GM12878 (cell line): ENCODE results near the gene ETF1. TPM values are rescaled to one million over a fixed set of nuclear protein-coding genes. Genes with fewer than 3 reads are reported as not detected.

ENCODE experiments used
- ATAC-seq: fragments of 200-7000 bp; cut with Tn5 transposase; 3 replicates; pipeline ENCODE4 v1.9.1; 2020; ENCODE audit warnings: mild to moderate bottlenecking, moderate library complexity
- BruUV-seq: library from RNA; stranded (reverse); fragments of 400-500 nt; replicated peaks from 2 replicates; lab custom pipeline; 2021; lab: Mats Ljungman, UMichigan
- CTCF ChIA-PET: fragments of 300-600 bp; sonication (Branson Sonifier 250); formaldehyde crosslinking; extraction: SDS; loops from one replicate; lab custom pipeline; 2021; ENCODE audit warnings: inconsistent platforms; lab: Yijun Ruan, JAX
- POLR2A ChIA-PET: fragments of 350-600 bp; formaldehyde crosslinking; extraction: SDS; loops from one replicate; lab custom pipeline; 2021; ENCODE audit warnings: inconsistent platforms; lab: Charles Lee
- RAD21 ChIA-PET: fragments of 300-600 bp; sonication (Branson Sonifier 250); formaldehyde crosslinking; loops from one replicate; lab custom pipeline; 2023; ENCODE audit warnings: antibody characterized with exemption; ENCODE audit not compliant: unreplicated experiment; lab: Charles Lee
- SMC1A ChIA-PET: fragments of 300-600 bp; sonication (Branson Sonifier 250); formaldehyde crosslinking; loops from one replicate; lab custom pipeline; 2023; ENCODE audit not compliant: unreplicated experiment, uncharacterized antibody; lab: Charles Lee
- DNase-seq: peaks from one replicate; pipeline ENCODE4 v3.0.0-alpha.2; 2011; ENCODE audit warnings: low read depth, low spot score
- FAIRE-seq: peaks from 3 replicates; lab custom pipeline; 2011; peaks lifted over from hg19 to GRCh38; lab: Jason Lieb, UNC
- H2AFZ ChIP-seq: 2 replicates; pipeline ENCODE4 v1.6.0; 2011; ENCODE audit warnings: low read depth, low read length, control low read depth; ENCODE audit not compliant: control insufficient read depth
- H3K27ac ChIP-seq: 2 replicates; pipeline ENCODE4 v1.5.1; 2011; ENCODE audit warnings: control low read depth; ENCODE audit not compliant: control insufficient read depth, insufficient read depth
- H3K27me3 ChIP-seq, 2 experiments: replicated peaks in 1 of 2; 2 replicates each; pipeline versions ENCODE4 v1.6.0 to v1.6.1; 2011; ENCODE audit warnings: low read length in 1 of 2; ENCODE audit not compliant: control insufficient read depth in 2 of 2, insufficient read depth in 2 of 2
- H3K36me3 ChIP-seq, 2 experiments: 2 replicates each; pipeline ENCODE4 v1.5.1; 2011; ENCODE audit warnings: low read length in 1 of 2; ENCODE audit not compliant: control insufficient read depth in 2 of 2, insufficient read depth in 2 of 2
- H3K4me1 ChIP-seq: 2 replicates; pipeline ENCODE4 v1.6.1; 2011; ENCODE audit warnings: mild to moderate bottlenecking, low read length, moderate library complexity, mixed read lengths; ENCODE audit not compliant: control insufficient read depth, insufficient read depth
- H3K4me2 ChIP-seq: 2 replicates; pipeline ENCODE4 v1.6.0; 2011; ENCODE audit warnings: control low read depth; ENCODE audit not compliant: control insufficient read depth, insufficient read depth
- H3K4me3 ChIP-seq: fragments of 200-600 bp; sonication (generic); 2 replicates; pipeline ENCODE4 v1.5.1; 2016
- H3K79me2 ChIP-seq: 2 replicates; pipeline ENCODE4 v1.6.0; 2011; ENCODE audit warnings: low read length; ENCODE audit not compliant: control insufficient read depth, insufficient read depth
- H3K9ac ChIP-seq: 2 replicates; pipeline ENCODE4 v1.8.0; 2011; ENCODE audit warnings: low read length, control low read depth, mixed read lengths; ENCODE audit not compliant: control insufficient read depth, insufficient read depth
- H3K9me3 ChIP-seq: replicated peaks from 3 replicates; pipeline ENCODE4 v1.5.1; 2011; ENCODE audit warnings: mild to moderate bottlenecking, low read length; ENCODE audit not compliant: control insufficient read depth, insufficient read depth
- H4K20me1 ChIP-seq: 2 replicates; pipeline ENCODE4 v1.6.0; 2011; ENCODE audit not compliant: control insufficient read depth, insufficient read depth
- BCL11A ChIP-seq: IDR thresholded peaks from 2 replicates; pipeline ENCODE4 v1.6.1; 2011; ENCODE audit warnings: low read depth, low read length
- CBX3 ChIP-seq: fragments of 200-600 bp; sonication (generic); IDR thresholded peaks from 2 replicates; pipeline ENCODE4 v1.6.1; 2016; ENCODE audit warnings: low read depth, borderline replicate concordance
- CHD4 ChIP-seq: fragments of 200-600 bp; sonication (generic); IDR thresholded peaks from 2 replicates; pipeline ENCODE4 v1.6.1; 2016; ENCODE audit warnings: mild to moderate bottlenecking
- GATAD2B ChIP-seq: fragments of 450-650 bp; conservative IDR thresholded peaks from 2 replicates; pipeline ENCODE4 v1.6.1; 2017; ENCODE audit warnings: low read depth, mild to moderate bottlenecking, moderate library complexity
- HDGF ChIP-seq: fragments of 450-650 bp; IDR thresholded peaks from 2 replicates; pipeline ENCODE4 v1.6.1; 2016; ENCODE audit warnings: antibody characterized with exemption
- IKZF2 ChIP-seq, 2 experiments: fragments of 450-650 bp; IDR thresholded peaks; 2 replicates each; pipeline ENCODE4 v1.6.1; 2017; ENCODE audit warnings: mild to moderate bottlenecking in 2 of 2, moderate library complexity in 2 of 2
- JUNB ChIP-seq: IDR thresholded peaks from 2 replicates; pipeline ENCODE4 v1.6.1; 2016; ENCODE audit warnings: antibody characterized with exemption, mild to moderate bottlenecking
- MEF2A ChIP-seq: IDR thresholded peaks from 2 replicates; pipeline ENCODE4 v1.6.1; 2011; ENCODE audit warnings: low read depth, mild to moderate bottlenecking, low read length, moderate library complexity; ENCODE audit not compliant: insufficient read depth
- MTA2 ChIP-seq: fragments of 450-650 bp; IDR thresholded peaks from 2 replicates; pipeline ENCODE4 v1.6.1; 2016; ENCODE audit warnings: low read depth, mild to moderate bottlenecking, moderate library complexity
- NR2F1 ChIP-seq: fragments of 450-650 bp; conservative IDR thresholded peaks from 2 replicates; pipeline ENCODE4 v1.6.1; 2017; ENCODE audit warnings: mild to moderate bottlenecking
- RUNX3 ChIP-seq: IDR thresholded peaks from 2 replicates; pipeline ENCODE4 v1.6.1; 2012; ENCODE audit warnings: low read length, inconsistent platforms
- SMC3 ChIP-seq: IDR thresholded peaks from 2 replicates; pipeline ENCODE4 v1.6.1; 2011; ENCODE audit warnings: low read length, improper control_type of control experiment, borderline replicate concordance
- ZSCAN29 ChIP-seq: fragments of 450-650 bp; IDR thresholded peaks from 2 replicates; pipeline ENCODE4 v1.6.1; 2017; ENCODE audit warnings: mild to moderate bottlenecking, moderate library complexity
- WGBS: methylation state at CpG from one replicate; pipeline ENCODE4 v1.1.6; 2016; ENCODE audit warnings: low lambda C conversion rate; ENCODE audit not compliant: insufficient replicate concordance, insufficient coverage; ENCODE audit errors: missing lambda C conversion rate; 5-methylcytosine and 5-hydroxymethylcytosine counted together
- in situ Hi-C: fragments of 300-500 bp; cut with MboI; formaldehyde crosslinking; loops from 9 replicates; pipeline ENCODE4 v1.14.3; 2018; ENCODE audit warnings: mixed read lengths
- intact Hi-C: fragments of 100-400 bp; cut with micrococcal nuclease; formaldehyde crosslinking; loops from one replicate; pipeline ENCODE4 v1.14.2; 2022; ENCODE audit not compliant: unreplicated experiment
- polyA plus RNA-seq, 11 experiments: library from polyadenylated mRNA; depleted of rRNA in 4 of 11; unstranded in 6 of 11; stranded (reverse) in 5 of 11; fragments of >200 nt; fragmentation: Nextera tagmentation in 4 of 11; fragmentation: Illumina TruSeq in 1 of 11; extraction: Ambion mirVana in 4 of 11; extraction: Trizol in 1 of 11; gene quantifications; 1 replicate in 1 of 11; 2 replicates in 10 of 11; pipeline versions ENCODE4 v1.2.1 to v1.2.3, GENCODE V29; 2011 to 2016; ENCODE audit warnings: inconsistent platforms in 2 of 11, missing spikeins in 2 of 11, low read depth in 1 of 11
- total RNA-seq, 4 experiments: library from RNA; depleted of rRNA in 3 of 4; stranded (reverse); fragments of >200 nt in 3 of 4; fragmentation: Illumina TruSeq in 1 of 4; extraction: Trizol in 1 of 4; gene quantifications; 2 replicates each; pipeline versions ENCODE4 v1.2.1 to v1.2.3, GENCODE V29; 2013 to 2021
- TF ChIP-seq, protein P1 (sequence below): fragments of 450-650 bp; IDR thresholded peaks from 2 replicates; pipeline ENCODE4 v1.6.1; 2017; ENCODE audit warnings: mild to moderate bottlenecking, low read depth, inconsistent platforms; ENCODE audit not compliant: poor library complexity, severe bottlenecking
- TF ChIP-seq, protein P2 (sequence below): IDR thresholded peaks from 2 replicates; pipeline ENCODE4 v1.6.1; 2011; ENCODE audit warnings: borderline replicate concordance, low read depth, mild to moderate bottlenecking, moderate library complexity, mixed read lengths, low read length; ENCODE audit not compliant: insufficient read depth; ENCODE audit errors: extremely low read length
- TF ChIP-seq, protein P3 (sequence below): fragments of 450-650 bp; IDR thresholded peaks from 2 replicates; pipeline ENCODE4 v1.6.1; 2016; ENCODE audit warnings: mild to moderate bottlenecking, moderate library complexity, borderline replicate concordance
- TF ChIP-seq, protein P4 (sequence below): IDR thresholded peaks from 2 replicates; pipeline ENCODE4 v1.6.1; 2011; ENCODE audit warnings: low read depth, mild to moderate bottlenecking, low read length, moderate library complexity, borderline replicate concordance; ENCODE audit errors: extremely low read depth
- TF ChIP-seq, protein P5 (sequence below): IDR thresholded peaks from 2 replicates; pipeline ENCODE4 v1.6.1; 2012; ENCODE audit warnings: low read depth, low read length, improper control_type of control experiment

Gene ETF1
- total and polyA plus RNA-seq, 10 of the 15 experiments (the other 5 are each of a cell fraction or from before 2014, with no cell fraction given), result 29.8 to 145 (median 108) TPM

DNA sequence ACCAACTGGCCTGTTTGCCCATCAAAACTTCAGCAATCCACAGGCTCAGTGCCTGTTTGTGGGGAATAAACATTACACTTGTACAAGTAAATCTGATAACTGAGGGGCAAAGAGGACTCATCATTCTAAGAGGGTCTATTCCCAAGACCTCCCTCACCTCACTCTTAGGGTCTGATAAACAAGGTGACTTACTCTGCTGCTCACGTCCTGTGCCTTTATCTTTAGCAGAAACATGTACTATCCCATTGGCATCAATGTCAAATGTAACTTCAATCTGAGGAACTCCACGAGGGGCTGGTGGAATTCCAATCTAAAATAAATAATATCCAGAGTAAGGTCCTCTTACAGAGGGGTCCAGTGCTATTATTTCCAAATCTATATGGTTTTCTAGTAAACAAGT is 14.6 kb upstream of the ETF1 start:
- WGBS, result 68% methylated on average over 2 of the region's 2 CpGs
- FAIRE-seq, result no peak
- no peak for DNase-seq
- no peaks in the 10 kb centered on the region for H3K4me1 ChIP-seq
- H3K4me2 ChIP-seq, result no peak overlapping the region
- no peak overlapping the region for H2AFZ ChIP-seq
- peaks cover 3% of the 10 kb centered on the region for H3K79me2 ChIP-seq
- H3K9ac ChIP-seq, result no peak overlapping the region
- intact Hi-C loops (no loop called here), in situ Hi-C loops (no loop called here)
- H4K20me1 ChIP-seq, result no peaks in the 10 kb centered on the region
- no TSS peak for BruUV-seq
- no peaks in the 10 kb centered on the region for H3K27me3 ChIP-seq
- ChIA-PET POLR2A (no interaction called here), CTCF (no interaction called here), SMC1A (no interaction called here), RAD21 (no interaction called here)
- no peaks in the 10 kb centered on the region for H3K9me3 ChIP-seq
- H3K27ac ChIP-seq, result no peak overlapping the region
- ATAC-seq, result no peak
- H3K4me3 ChIP-seq, result no peak overlapping the region
- peaks cover 17 to 54% of the 10 kb centered on the region in 2 experiments for H3K36me3 ChIP-seq
- TF ChIP-seq IKZF2 (IDR thresholded peaks at IDR 0.05) (no peak), JUNB (no peak), MTA2 (no peak), CHD4 (no peak), GATAD2B (no peak), MEF2A (no peak), RUNX3 (no peak), HDGF (no peak), ZSCAN29 (no peak), NR2F1 (no peak), SMC3 (no peak), CBX3 (no peak), BCL11A (no peak)
- TF ChIP-seq, protein P1, sequence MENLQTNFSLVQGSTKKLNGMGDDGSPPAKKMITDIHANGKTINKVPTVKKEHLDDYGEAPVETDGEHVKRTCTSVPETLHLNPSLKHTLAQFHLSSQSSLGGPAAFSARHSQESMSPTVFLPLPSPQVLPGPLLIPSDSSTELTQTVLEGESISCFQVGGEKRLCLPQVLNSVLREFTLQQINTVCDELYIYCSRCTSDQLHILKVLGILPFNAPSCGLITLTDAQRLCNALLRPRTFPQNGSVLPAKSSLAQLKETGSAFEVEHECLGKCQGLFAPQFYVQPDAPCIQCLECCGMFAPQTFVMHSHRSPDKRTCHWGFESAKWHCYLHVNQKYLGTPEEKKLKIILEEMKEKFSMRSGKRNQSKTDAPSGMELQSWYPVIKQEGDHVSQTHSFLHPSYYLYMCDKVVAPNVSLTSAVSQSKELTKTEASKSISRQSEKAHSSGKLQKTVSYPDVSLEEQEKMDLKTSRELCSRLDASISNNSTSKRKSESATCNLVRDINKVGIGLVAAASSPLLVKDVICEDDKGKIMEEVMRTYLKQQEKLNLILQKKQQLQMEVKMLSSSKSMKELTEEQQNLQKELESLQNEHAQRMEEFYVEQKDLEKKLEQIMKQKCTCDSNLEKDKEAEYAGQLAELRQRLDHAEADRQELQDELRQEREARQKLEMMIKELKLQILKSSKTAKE, result no peak
- TF ChIP-seq, protein P2, sequence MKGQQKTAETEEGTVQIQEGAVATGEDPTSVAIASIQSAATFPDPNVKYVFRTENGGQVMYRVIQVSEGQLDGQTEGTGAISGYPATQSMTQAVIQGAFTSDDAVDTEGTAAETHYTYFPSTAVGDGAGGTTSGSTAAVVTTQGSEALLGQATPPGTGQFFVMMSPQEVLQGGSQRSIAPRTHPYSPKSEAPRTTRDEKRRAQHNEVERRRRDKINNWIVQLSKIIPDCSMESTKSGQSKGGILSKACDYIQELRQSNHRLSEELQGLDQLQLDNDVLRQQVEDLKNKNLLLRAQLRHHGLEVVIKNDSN, result no peak
- TF ChIP-seq, protein P3, sequence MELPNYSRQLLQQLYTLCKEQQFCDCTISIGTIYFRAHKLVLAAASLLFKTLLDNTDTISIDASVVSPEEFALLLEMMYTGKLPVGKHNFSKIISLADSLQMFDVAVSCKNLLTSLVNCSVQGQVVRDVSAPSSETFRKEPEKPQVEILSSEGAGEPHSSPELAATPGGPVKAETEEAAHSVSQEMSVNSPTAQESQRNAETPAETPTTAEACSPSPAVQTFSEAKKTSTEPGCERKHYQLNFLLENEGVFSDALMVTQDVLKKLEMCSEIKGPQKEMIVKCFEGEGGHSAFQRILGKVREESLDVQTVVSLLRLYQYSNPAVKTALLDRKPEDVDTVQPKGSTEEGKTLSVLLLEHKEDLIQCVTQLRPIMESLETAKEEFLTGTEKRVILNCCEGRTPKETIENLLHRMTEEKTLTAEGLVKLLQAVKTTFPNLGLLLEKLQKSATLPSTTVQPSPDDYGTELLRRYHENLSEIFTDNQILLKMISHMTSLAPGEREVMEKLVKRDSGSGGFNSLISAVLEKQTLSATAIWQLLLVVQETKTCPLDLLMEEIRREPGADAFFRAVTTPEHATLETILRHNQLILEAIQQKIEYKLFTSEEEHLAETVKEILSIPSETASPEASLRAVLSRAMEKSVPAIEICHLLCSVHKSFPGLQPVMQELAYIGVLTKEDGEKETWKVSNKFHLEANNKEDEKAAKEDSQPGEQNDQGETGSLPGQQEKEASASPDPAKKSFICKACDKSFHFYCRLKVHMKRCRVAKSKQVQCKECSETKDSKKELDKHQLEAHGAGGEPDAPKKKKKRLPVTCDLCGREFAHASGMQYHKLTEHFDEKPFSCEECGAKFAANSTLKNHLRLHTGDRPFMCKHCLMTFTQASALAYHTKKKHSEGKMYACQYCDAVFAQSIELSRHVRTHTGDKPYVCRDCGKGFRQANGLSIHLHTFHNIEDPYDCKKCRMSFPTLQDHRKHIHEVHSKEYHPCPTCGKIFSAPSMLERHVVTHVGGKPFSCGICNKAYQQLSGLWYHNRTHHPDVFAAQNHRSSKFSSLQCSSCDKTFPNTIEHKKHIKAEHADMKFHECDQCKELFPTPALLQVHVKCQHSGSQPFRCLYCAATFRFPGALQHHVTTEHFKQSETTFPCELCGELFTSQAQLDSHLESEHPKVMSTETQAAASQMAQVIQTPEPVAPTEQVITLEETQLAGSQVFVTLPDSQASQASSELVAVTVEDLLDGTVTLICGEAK, result no peak
- TF ChIP-seq, protein P4, sequence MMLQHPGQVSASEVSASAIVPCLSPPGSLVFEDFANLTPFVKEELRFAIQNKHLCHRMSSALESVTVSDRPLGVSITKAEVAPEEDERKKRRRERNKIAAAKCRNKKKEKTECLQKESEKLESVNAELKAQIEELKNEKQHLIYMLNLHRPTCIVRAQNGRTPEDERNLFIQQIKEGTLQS, result no peak
- TF ChIP-seq, protein P5, sequence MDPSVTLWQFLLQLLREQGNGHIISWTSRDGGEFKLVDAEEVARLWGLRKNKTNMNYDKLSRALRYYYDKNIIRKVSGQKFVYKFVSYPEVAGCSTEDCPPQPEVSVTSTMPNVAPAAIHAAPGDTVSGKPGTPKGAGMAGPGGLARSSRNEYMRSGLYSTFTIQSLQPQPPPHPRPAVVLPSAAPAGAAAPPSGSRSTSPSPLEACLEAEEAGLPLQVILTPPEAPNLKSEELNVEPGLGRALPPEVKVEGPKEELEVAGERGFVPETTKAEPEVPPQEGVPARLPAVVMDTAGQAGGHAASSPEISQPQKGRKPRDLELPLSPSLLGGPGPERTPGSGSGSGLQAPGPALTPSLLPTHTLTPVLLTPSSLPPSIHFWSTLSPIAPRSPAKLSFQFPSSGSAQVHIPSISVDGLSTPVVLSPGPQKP, result no peak
